HEK293T (cell line): ENCODE measurements around the gene BMAL1.

ENCODE experiments used
- ARNT ChIP-seq: fragments of 450-650 bp; IDR thresholded peaks from 2 replicates; pipeline ENCODE4 v1.6.1; 2017; ENCODE audit warnings: mild to moderate bottlenecking
- BHLHE40 ChIP-seq: fragments of 450-650 bp; IDR thresholded peaks from 2 replicates; pipeline ENCODE4 v1.6.1; 2016; ENCODE audit warnings: mild to moderate bottlenecking, moderate library complexity, borderline replicate concordance
- ELF4 ChIP-seq: fragments of 450-650 bp; IDR thresholded peaks from 2 replicates; pipeline ENCODE4 v1.6.1; 2017; ENCODE audit warnings: antibody characterized with exemption
- FOXM1 ChIP-seq: fragments of 450-650 bp; IDR thresholded peaks from 2 replicates; pipeline ENCODE4 v1.6.1; 2017; ENCODE audit warnings: mild to moderate bottlenecking, borderline replicate concordance
- NFRKB ChIP-seq: fragments of 450-650 bp; IDR thresholded peaks from 2 replicates; pipeline ENCODE4 v1.6.1; 2016; ENCODE audit warnings: mild to moderate bottlenecking, moderate library complexity
- PKNOX1 ChIP-seq: fragments of 450-650 bp; IDR thresholded peaks from 2 replicates; pipeline ENCODE4 v1.6.1; 2016
- SUZ12 ChIP-seq: fragments of 450-650 bp; IDR thresholded peaks from 2 replicates; pipeline ENCODE4 v1.6.1; 2016; ENCODE audit warnings: mild to moderate bottlenecking

- TF ChIP-seq SUZ12 (no peak), FOXM1 (no peak), ARNT (no peak), ELF4 (no peak), NFRKB (no peak), PKNOX1 (no peak), BHLHE40 (no peak)
Observed at GRCh38 chr11:13294178-13294577, 16.6 kb downstream of the BMAL1 start.
